Measurements from ENCODE around the gene ARFGAP1.

The ARFGAP1 gene

DNA sequence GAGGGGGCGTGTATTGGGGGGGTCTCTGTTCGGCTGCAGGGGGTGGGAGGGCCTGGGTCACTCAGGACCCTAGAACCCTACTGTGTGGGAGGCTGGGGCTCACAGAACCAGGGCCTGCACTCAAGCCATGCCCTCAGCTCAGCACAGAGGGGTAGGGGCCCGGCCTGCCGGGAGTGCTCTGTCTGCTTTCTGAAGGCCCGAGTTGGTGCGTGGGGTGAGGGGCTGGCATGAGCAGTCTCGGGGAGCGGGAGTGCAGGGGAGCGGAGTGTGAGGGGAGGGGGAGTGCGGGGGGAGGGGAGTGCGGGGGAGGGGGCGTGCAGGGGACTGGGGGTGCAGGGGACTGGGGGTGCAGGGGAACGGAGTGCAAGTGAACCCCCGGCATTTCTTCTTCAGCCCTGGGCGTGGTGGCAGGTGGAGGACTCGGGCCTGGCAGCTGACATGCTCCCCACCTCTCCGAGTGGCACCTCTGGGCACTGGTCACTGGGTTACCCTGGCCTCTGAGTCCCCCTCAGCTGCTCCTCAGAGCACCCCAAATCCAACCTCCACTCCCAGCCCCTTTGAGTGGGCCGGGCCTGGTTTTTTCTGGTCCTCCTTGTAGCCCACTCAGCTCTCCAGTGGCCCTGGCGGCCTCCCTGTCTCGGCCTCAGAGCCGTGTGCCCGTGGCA is 21.4 kb downstream of the ARFGAP1 start:
- Histone ChIP-seq H3K9ac (no peak overlapping the region), H3K27ac (no peak overlapping the region), H4K20me1 (peaks cover 22 to 69% (median 35%) of the 10 kb centered on the region in 11 experiments; a peak in 21 of 22 replicates), H3K36me3 (peaks cover 5 to 13% (median 7%) of the 10 kb centered on the region in 11 experiments; a peak in 20 of 22 replicates), H3K4me3 (no peak overlapping the region), H3K27me3 (peaks cover 22 to 35% (median 31%) of the 10 kb centered on the region in 11 experiments), H3K9me3 (replicated peaks in 1 of 11) (peaks cover 0 to 3% (median 0%) of the 10 kb centered on the region in 11 experiments; a peak in 1 of 22 replicates), H3K4me2 (peak overlapping the region in 1 of 11 experiments; percentile 30; a peak in 1 of 22 replicates), H3K4me1 (peaks cover 0 to 76% (median 62%) of the 10 kb centered on the region in 10 experiments; a peak in 18 of 20 replicates)
- no peak for TF ChIP-seq Cebpa-rat (IDR thresholded peaks at IDR 0.05)

DNA sequence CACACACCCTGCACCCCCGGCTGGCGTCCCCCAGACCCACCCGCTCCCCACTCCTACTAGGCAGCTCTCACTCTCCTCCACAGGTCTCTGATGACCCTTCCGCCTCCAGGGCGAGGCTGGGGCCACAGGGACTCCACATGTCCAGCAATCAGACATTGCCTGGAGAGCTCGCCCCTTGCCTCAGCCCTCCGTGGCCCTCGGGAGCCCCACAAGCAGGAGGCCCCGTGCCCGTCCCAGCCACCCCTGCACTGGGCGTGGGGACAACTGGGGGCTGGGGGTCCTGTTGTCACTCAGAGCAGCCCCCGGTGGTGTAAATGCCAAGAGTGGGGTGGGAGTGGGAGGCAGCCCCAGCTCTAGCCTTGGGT is 21.9 kb downstream of the ARFGAP1 start:
- Histone ChIP-seq H3K4me3 (no peak overlapping the region), H3K9me3 (replicated peaks in 1 of 11) (peaks cover 0 to 4% (median 0%) of the 10 kb centered on the region in 11 experiments; a peak in 1 of 22 replicates), H3K27me3 (peaks cover 22 to 35% (median 31%) of the 10 kb centered on the region in 11 experiments), H3K9ac (no peak overlapping the region), H3K4me1 (peaks cover 0 to 71% (median 60%) of the 10 kb centered on the region in 10 experiments; a peak in 18 of 20 replicates), H3K4me2 (peak overlapping the region in 1 of 11 experiments; percentile 52; a peak in 2 of 22 replicates), H4K20me1 (peaks cover 17 to 64% (median 30%) of the 10 kb centered on the region in 11 experiments; a peak in 21 of 22 replicates), H3K27ac (no peak overlapping the region), H3K36me3 (peaks cover under 1 to 8% (median 2%) of the 10 kb centered on the region in 11 experiments; a peak in 13 of 22 replicates)
- TF ChIP-seq Cebpa-rat (IDR thresholded peaks at IDR 0.05), result no peak

DNA sequence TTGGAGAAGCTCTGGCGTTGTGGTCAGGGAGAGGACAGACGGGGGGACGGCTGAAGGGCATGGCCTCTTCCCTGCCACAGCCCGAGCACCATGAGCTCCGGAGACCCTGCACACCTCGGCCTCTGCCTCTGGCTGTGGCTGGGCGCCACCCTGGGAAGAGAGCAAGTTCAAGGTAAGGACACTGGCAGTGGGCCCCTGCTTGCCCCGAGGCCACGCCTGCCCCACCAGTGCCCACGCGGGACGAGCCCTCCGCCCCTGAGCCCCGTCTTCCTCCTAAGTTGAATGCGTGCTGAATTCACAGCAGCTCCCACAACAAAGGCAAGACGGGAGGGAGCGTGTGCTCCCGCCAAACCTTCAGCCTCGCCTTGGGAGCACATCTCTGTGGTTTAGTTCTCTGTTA is 22.4 kb downstream of the ARFGAP1 start:
- no peak for TF ChIP-seq Cebpa-rat (IDR thresholded peaks at IDR 0.05)
- Histone ChIP-seq H3K4me2 (peak overlapping the region in 6 of 11 experiments; percentile 13 to 64 (median 50); a peak in 10 of 22 replicates), H3K36me3 (peaks cover 0 to 3% (median 0%) of the 10 kb centered on the region in 11 experiments; a peak in 1 of 22 replicates), H3K9ac (no peak overlapping the region), H3K4me1 (peaks cover 0 to 67% (median 58%) of the 10 kb centered on the region in 10 experiments; a peak in 18 of 20 replicates), H3K4me3 (no peak overlapping the region), H3K27ac (no peak overlapping the region), H3K27me3 (peaks cover 22 to 35% (median 31%) of the 10 kb centered on the region in 11 experiments), H3K9me3 (replicated peaks in 1 of 11) (peaks cover 0 to 4% (median 0%) of the 10 kb centered on the region in 11 experiments; a peak in 1 of 22 replicates), H4K20me1 (peaks cover 12 to 59% (median 25%) of the 10 kb centered on the region in 11 experiments; a peak in 21 of 22 replicates)

DNA sequence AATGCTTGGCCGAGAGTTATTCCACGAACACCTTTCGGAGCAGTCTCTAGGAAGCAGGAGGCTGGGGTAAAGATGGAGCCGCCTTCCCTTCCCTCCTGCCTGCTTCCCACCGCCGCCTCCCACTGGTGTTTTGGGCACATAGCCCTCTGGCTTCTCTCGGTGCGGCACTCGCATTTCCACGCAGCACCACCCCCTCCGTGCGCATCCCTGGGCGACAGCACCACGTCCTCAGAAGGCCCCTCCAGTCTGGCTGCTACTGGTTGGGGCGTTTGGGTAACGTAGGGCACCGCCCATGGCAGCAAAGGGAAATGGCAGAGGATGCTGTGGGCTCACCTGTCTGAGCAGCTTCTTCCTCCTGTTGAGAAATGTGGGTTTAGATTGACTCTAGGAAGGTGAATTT is 22.8 kb downstream of the ARFGAP1 start:
- Histone ChIP-seq H3K4me3 (no peak overlapping the region), H3K27ac (no peak overlapping the region), H3K36me3 (no peaks in the 10 kb centered on the region), H3K9ac (no peak overlapping the region), H3K4me2 (peak overlapping the region in 7 of 11 experiments; percentile 13 to 64 (median 48); a peak in 14 of 22 replicates), H4K20me1 (peaks cover 8 to 55% (median 21%) of the 10 kb centered on the region in 11 experiments; a peak in 21 of 22 replicates), H3K9me3 (replicated peaks in 1 of 11) (peaks cover 0 to 4% (median 0%) of the 10 kb centered on the region in 11 experiments; a peak in 1 of 22 replicates), H3K27me3 (peaks cover 22 to 35% (median 31%) of the 10 kb centered on the region in 11 experiments), H3K4me1 (peaks cover 0 to 63% (median 56%) of the 10 kb centered on the region in 10 experiments; a peak in 18 of 20 replicates)
- no peak for TF ChIP-seq Cebpa-rat (IDR thresholded peaks at IDR 0.05)

DNA sequence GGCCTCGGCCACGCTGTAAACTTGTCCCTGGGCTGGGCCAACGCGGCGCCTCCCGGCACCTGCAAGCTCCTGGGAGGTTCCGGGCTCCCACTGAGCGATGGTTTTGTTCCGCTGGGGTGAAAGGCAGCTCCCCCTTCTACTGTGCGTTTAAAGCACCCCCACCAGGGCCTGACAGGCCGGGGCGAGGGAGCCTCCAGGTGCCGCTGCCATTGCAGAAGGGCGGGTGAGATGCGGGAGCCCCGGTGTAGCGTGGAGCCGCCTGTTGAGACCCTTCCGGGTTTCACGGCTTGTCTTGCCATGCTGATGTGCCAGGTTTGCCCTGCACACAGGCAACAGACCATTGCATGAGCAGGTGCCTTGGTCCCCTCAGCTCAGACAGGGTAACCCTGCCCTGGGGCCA is 23.2 kb downstream of the ARFGAP1 start:
- peaks cover under 1 to 6% (median 2%) of the 10 kb centered on the region in 11 experiments; a peak in 18 of 22 replicates for H3K9me3 ChIP-seq (replicated peaks in 1 of 11)
- H3K9ac ChIP-seq, result no peak overlapping the region
- H3K4me1 ChIP-seq, result peaks cover 0 to 58% (median 51%) of the 10 kb centered on the region in 10 experiments; a peak in 18 of 20 replicates
- peaks cover 22 to 35% (median 31%) of the 10 kb centered on the region in 11 experiments for H3K27me3 ChIP-seq
- no peak for TF ChIP-seq Cebpa-rat (IDR thresholded peaks at IDR 0.05)
- H3K36me3 ChIP-seq, result no peaks in the 10 kb centered on the region
- peak overlapping the region in 8 of 11 experiments; percentile 13 to 64 (median 44); a peak in 15 of 22 replicates for H3K4me2 ChIP-seq
- H4K20me1 ChIP-seq, result peaks cover 3 to 51% (median 16%) of the 10 kb centered on the region in 11 experiments; a peak in 21 of 22 replicates
- H3K27ac ChIP-seq, result no peak overlapping the region
- no peak overlapping the region for H3K4me3 ChIP-seq

DNA sequence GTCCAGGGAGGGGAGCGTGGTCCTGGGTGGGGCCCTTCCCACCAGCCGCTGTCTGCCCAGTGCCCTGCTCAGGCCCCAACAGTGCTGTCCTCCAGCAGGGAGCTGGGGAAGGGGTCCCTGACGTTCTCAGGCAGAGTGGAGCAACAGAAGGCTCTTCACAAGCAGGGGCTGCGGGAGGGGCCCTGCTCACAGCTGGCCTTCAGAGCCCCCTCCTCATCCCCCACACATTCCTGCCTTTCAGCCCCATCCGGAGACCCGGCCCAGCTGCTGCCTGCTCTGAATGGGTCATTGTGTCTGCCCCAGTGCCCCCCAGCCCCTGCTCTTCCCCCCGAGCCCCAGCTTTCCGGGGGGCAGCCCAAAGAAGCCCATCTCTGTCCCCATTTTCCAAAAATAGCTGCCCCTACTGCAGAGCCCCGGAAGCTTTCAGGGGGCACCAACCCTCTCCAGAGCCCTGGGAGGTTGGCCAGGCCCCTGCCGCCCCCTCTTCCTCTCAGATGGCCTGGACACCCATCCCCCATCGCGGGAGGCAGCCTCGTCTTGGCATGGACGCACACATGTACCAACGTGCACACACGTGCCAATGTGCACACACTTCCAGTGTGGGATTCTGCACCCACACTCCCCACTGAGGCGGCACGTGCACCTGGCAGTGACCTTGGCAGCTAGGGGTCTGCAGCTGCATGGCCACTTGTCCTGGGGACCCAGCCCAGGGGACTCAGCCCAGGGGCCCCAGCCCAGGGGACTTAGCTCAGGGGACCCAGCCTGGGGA is 24.1 kb downstream of the ARFGAP1 start:
- Histone ChIP-seq H3K4me2 (peak overlapping the region in 8 of 11 experiments; percentile 29 to 64 (median 50); a peak in 15 of 22 replicates), H3K36me3 (no peaks in the 10 kb centered on the region), H4K20me1 (peaks cover 0 to 42% (median 9%) of the 10 kb centered on the region in 11 experiments; a peak in 16 of 22 replicates), H3K4me3 (no peak overlapping the region), H3K9me3 (replicated peaks in 1 of 11) (peaks cover 9 to 14% (median 10%) of the 10 kb centered on the region in 11 experiments), H3K4me1 (peaks cover 0 to 50% (median 43%) of the 10 kb centered on the region in 10 experiments; a peak in 17 of 20 replicates), H3K9ac (no peak overlapping the region), H3K27ac (no peak overlapping the region), H3K27me3 (peaks cover 22 to 35% (median 31%) of the 10 kb centered on the region in 11 experiments)
- no peak for TF ChIP-seq Cebpa-rat (IDR thresholded peaks at IDR 0.05)

DNA sequence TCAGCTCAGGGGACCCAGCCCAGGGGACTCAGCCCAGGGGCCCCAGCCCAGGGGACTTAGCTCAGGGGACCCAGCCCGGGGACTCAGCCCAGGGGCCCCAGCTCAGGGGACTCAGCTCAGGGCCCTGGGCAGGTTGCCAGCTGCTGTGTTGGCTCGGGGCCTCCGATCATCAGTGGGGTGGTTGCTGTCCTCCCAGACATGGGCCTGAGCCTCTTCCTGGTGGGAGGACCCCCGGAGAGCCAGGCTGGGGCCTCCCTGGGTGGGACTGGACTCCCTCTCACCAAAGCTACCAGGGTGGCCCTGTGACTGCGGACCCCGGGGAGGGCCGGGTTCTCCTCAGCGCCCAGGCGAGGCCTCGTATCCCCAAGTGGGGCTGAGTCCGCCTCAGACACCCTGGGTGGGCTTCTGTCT is 24.8 kb downstream of the ARFGAP1 start:
- Histone ChIP-seq H3K4me2 (peak overlapping the region in 8 of 11 experiments; percentile 29 to 64 (median 50); a peak in 13 of 22 replicates), H3K9me3 (replicated peaks in 1 of 11) (peaks cover 11 to 21% (median 17%) of the 10 kb centered on the region in 11 experiments), H3K27ac (no peak overlapping the region), H4K20me1 (peaks cover 0 to 36% (median 2%) of the 10 kb centered on the region in 11 experiments; a peak in 14 of 22 replicates), H3K27me3 (peaks cover 22 to 35% (median 31%) of the 10 kb centered on the region in 11 experiments), H3K4me1 (peaks cover 0 to 43% (median 37%) of the 10 kb centered on the region in 10 experiments; a peak in 17 of 20 replicates), H3K4me3 (no peak overlapping the region), H3K36me3 (no peaks in the 10 kb centered on the region), H3K9ac (no peak overlapping the region)
- TF ChIP-seq Cebpa-rat (IDR thresholded peaks at IDR 0.05), result no peak
